HCT116 (cell line): ENCODE data around the gene PPP2R5C. TPM values are rescaled to one million over a fixed set of nuclear protein-coding genes. Genes with fewer than 3 reads are reported as not detected.

Source experiments
- ATAC-seq: fragments of 200-7000 bp; cut with Tn5 transposase; 2 replicates; pipeline ENCODE4 v1.9.1; 2020; ENCODE audit warnings: mild to moderate bottlenecking, moderate library complexity
- BruUV-seq: library from RNA; stranded (reverse); fragments of 400-500 nt; replicated peaks from 2 replicates; lab custom pipeline; 2021; lab: Mats Ljungman, UMichigan
- CTCF ChIA-PET: fragments of 300-600 bp; sonication (Branson Sonifier 250); formaldehyde crosslinking; loops from one replicate; lab custom pipeline; 2021; ENCODE audit warnings: antibody characterized with exemption; lab: Charles Lee
- POLR2A ChIA-PET: fragments of 300-600, 350-600 bp; sonication (Branson Sonifier 250); formaldehyde crosslinking; loops from one replicate; lab custom pipeline; 2021; ENCODE audit warnings: antibody characterized with exemption; lab: Charles Lee
- RAD21 ChIA-PET, 2 experiments: fragments of 300-600 bp; sonication (Branson Sonifier 250); formaldehyde crosslinking; loops; one replicate each; lab custom pipeline; 2023; ENCODE audit warnings: low total read pairs in 2 of 2; ENCODE audit not compliant: uncharacterized antibody in 2 of 2, unreplicated experiment in 2 of 2, low non-redundant PET in 1 of 2; lab: Charles Lee
- DNase-seq: peaks from one replicate; pipeline ENCODE4 v3.0.0-alpha.2; 2010; ENCODE audit warnings: low read depth, low spot score
- H2AFZ ChIP-seq: fragments of 200-600 bp; shearing (Covaris generic), sonication (generic); 2 replicates; pipeline ENCODE4 v1.6.1; 2017; ENCODE audit warnings: low read depth, mixed run types, mixed read lengths, antibody characterized with exemption, low read length; ENCODE audit not compliant: poor library complexity, severe bottlenecking
- H3K27ac ChIP-seq: 2 replicates; pipeline ENCODE4 v1.5.1; 2012; ENCODE audit warnings: low read depth, low read length
- H3K27me3 ChIP-seq: fragments of 200-600 bp; sonication (generic); 2 replicates; pipeline ENCODE4 v1.6.1; 2016; ENCODE audit warnings: mixed run types, low read length, mixed read lengths; ENCODE audit not compliant: insufficient read depth
- H3K36me3 ChIP-seq, 2 experiments: fragments of 200-500 bp in 1 of 2; fragments of 200-600 bp in 1 of 2; sonication (Bioruptor generic) in 1 of 2; sonication (generic) in 1 of 2; 2 replicates each; pipeline versions ENCODE4 v1.5.1 to v1.6.1; 2014 to 2016; ENCODE audit warnings: low read length in 2 of 2, inconsistent platforms in 1 of 2, mixed read lengths in 1 of 2, mixed run types in 1 of 2; ENCODE audit not compliant: insufficient read depth in 2 of 2, control insufficient read depth in 1 of 2
- H3K4me1 ChIP-seq, 2 experiments: fragments of 200-600 bp in 1 of 2; sonication (generic) in 1 of 2; 2 replicates each; pipeline versions ENCODE4 v1.5.1 to v1.6.1; 2012 to 2017; ENCODE audit warnings: low read length in 2 of 2, inconsistent platforms in 1 of 2, mild to moderate bottlenecking in 1 of 2, mixed read lengths in 1 of 2, mixed run types in 1 of 2, moderate library complexity in 1 of 2; ENCODE audit not compliant: insufficient read depth in 2 of 2, control insufficient read depth in 1 of 2
- H3K4me2 ChIP-seq: fragments of 200-600 bp; sonication (generic); 2 replicates; pipeline ENCODE4 v1.6.1; 2017; ENCODE audit warnings: mixed run types, low read length, mixed read lengths
- H3K4me3 ChIP-seq, 2 experiments: fragments of 200-600 bp in 1 of 2; sonication (generic) in 1 of 2; replicated peaks in 1 of 2; 2 replicates each; pipeline ENCODE4 v1.5.1; 2011 to 2016; ENCODE audit warnings: low read length in 2 of 2, control low read depth in 1 of 2, low read depth in 1 of 2, mild to moderate bottlenecking in 1 of 2, mixed read lengths in 1 of 2, mixed run types in 1 of 2
- H3K79me2 ChIP-seq: fragments of 200-600 bp; sonication (generic); 2 replicates; pipeline ENCODE4 v1.6.1; 2017; ENCODE audit warnings: mild to moderate bottlenecking, mixed run types, low read length, moderate library complexity, mixed read lengths; ENCODE audit not compliant: insufficient read depth
- H3K9ac ChIP-seq: fragments of 200-600 bp; sonication (generic); 2 replicates; pipeline ENCODE4 v1.6.1; 2016; ENCODE audit warnings: low read length, mixed read lengths
- H3K9me2 ChIP-seq: fragments of 200-600 bp; sonication (generic), shearing (Covaris generic); 2 replicates; pipeline ENCODE4 v1.6.1; 2017; ENCODE audit warnings: mixed run types, mild to moderate bottlenecking, moderate library complexity; ENCODE audit not compliant: insufficient read depth
- H3K9me3 ChIP-seq, 2 experiments: fragments of 200-500 bp in 1 of 2; fragments of 200-600 bp in 1 of 2; sonication (Bioruptor generic) in 1 of 2; sonication (generic) in 1 of 2; 2 replicates each; pipeline ENCODE4 v1.6.1; 2014 to 2017; ENCODE audit warnings: low read length in 2 of 2, mixed read lengths in 2 of 2, inconsistent platforms in 1 of 2, low read depth in 1 of 2, mild to moderate bottlenecking in 1 of 2, mixed run types in 1 of 2, moderate library complexity in 1 of 2; ENCODE audit not compliant: control insufficient read depth in 1 of 2, insufficient read depth in 1 of 2
- H4K20me1 ChIP-seq: fragments of 200-600 bp; sonication (generic), shearing (Covaris generic); 2 replicates; pipeline ENCODE4 v1.6.1; 2017; ENCODE audit warnings: mixed run types, mild to moderate bottlenecking, moderate library complexity; ENCODE audit not compliant: insufficient read depth
- ATF3 ChIP-seq: IDR thresholded peaks from 2 replicates; pipeline ENCODE4 v1.6.1; 2012
- CEBPB ChIP-seq: IDR thresholded peaks from 2 replicates; pipeline ENCODE4 v1.6.1; 2012; ENCODE audit warnings: low read depth
- CTCF ChIP-seq, 3 experiments: fragments of 200-600 bp in 1 of 3; sonication (generic) in 1 of 3; IDR thresholded peaks in 2 of 3; conservative IDR thresholded peaks in 1 of 3; 2 replicates each; pipeline ENCODE4 v1.5.1; 2012 to 2017; ENCODE audit warnings: low read depth in 2 of 3, low read length in 2 of 3, antibody characterized with exemption in 1 of 3, borderline replicate concordance in 1 of 3, control low read depth in 1 of 3, mild to moderate bottlenecking in 1 of 3, mixed read lengths in 1 of 3, mixed run types in 1 of 3, moderate library complexity in 1 of 3; ENCODE audit not compliant: insufficient read depth in 1 of 3
- EGR1 ChIP-seq: IDR thresholded peaks from 2 replicates; pipeline ENCODE4 v1.6.1; 2012; ENCODE audit warnings: low read depth
- EZH2 ChIP-seq: fragments of 200-600 bp; sonication (generic); IDR thresholded peaks from 2 replicates; pipeline ENCODE4 v1.6.1; 2017; ENCODE audit warnings: antibody characterized with exemption, mixed run types
- EZH2phosphoT487 ChIP-seq: fragments of 200-600 bp; IDR thresholded peaks from 2 replicates; pipeline ENCODE4 v1.6.1; 2018; ENCODE audit warnings: antibody characterized with exemption, borderline replicate concordance
- FOSL1 ChIP-seq: IDR thresholded peaks from 2 replicates; pipeline ENCODE4 v1.6.1; 2012; ENCODE audit warnings: low read depth
- JUND ChIP-seq: IDR thresholded peaks from 2 replicates; pipeline ENCODE4 v1.6.1; 2012
- POLR2A ChIP-seq: IDR thresholded peaks from 2 replicates; pipeline ENCODE4 v1.7.0; 2011; ENCODE audit warnings: borderline replicate concordance; ENCODE audit not compliant: insufficient read depth, insufficient read length; ENCODE audit errors: extremely low read depth
- POLR2AphosphoS5 ChIP-seq: IDR thresholded peaks from 2 replicates; pipeline ENCODE4 v1.6.1; 2011; ENCODE audit warnings: mild to moderate bottlenecking, low read depth, low read length, moderate library complexity
- RAD21 ChIP-seq: IDR thresholded peaks from 2 replicates; pipeline ENCODE4 v1.6.1; 2012; ENCODE audit warnings: low read depth, mild to moderate bottlenecking
- REST ChIP-seq: IDR thresholded peaks from 2 replicates; pipeline ENCODE4 v1.6.1; 2012; ENCODE audit warnings: low read depth
- SP1 ChIP-seq: IDR thresholded peaks from 2 replicates; pipeline ENCODE4 v1.6.1; 2012; ENCODE audit warnings: low read depth
- SRF ChIP-seq: IDR thresholded peaks from 2 replicates; pipeline ENCODE4 v1.6.1; 2012; ENCODE audit warnings: low read depth
- YY1 ChIP-seq: IDR thresholded peaks from 2 replicates; pipeline ENCODE4 v1.6.1; 2011; ENCODE audit warnings: low read length, low read depth, moderate library complexity, mild to moderate bottlenecking; ENCODE audit not compliant: insufficient replicate concordance; ENCODE audit errors: extremely low read depth
- ZBTB33 ChIP-seq: IDR thresholded peaks from 2 replicates; pipeline ENCODE4 v1.6.1; 2011; ENCODE audit warnings: mild to moderate bottlenecking, low read length, moderate library complexity; ENCODE audit not compliant: insufficient replicate concordance; ENCODE audit errors: extremely low read depth
- ZFX ChIP-seq: fragments of 450-650 bp; IDR thresholded peaks from 2 replicates; pipeline ENCODE4 v1.6.1; 2017
- ZNF274 ChIP-seq: fragments of 200-500 bp; sonication (Bioruptor generic); IDR thresholded peaks from 2 replicates; pipeline ENCODE4 v1.6.1; 2014; ENCODE audit warnings: mild to moderate bottlenecking, low read depth, low read length, inconsistent platforms
- intact Hi-C: fragments of 100-400 bp; cut with micrococcal nuclease; formaldehyde crosslinking; loops from 2 replicates; pipeline ENCODE4 v1.10.0; 2022
- total RNA-seq: library from RNA; stranded (reverse); gene quantifications from one replicate; pipeline ENCODE4 v1.2.1, GENCODE V29; 2021; ENCODE audit not compliant: unreplicated experiment

Gene PPP2R5C
- total RNA-seq, 1 experiment from 2014 or later: 117 TPM

GRCh38 chr14:101731187-101732080 lies 30.1 kb upstream of the PPP2R5C start:
- H3K4me3 ChIP-seq: peak overlapping the region; percentile 39 to 54
- H3K27me3 ChIP-seq: no peaks in the 10 kb centered on the region
- TF ChIP-seq ZFX (no peak), SP1 (peak; percentile 75), ZBTB33 (no peak), EZH2phosphoT487 (no peak), JUND (peak; percentile 72), CTCF (IDR thresholded peaks at IDR 0.05 in 2 of 3, conservative IDR thresholded peaks at IDR 0.05 in 1 of 3; ENCODE audit: borderline replicate concordance in 1 of 3, insufficient read depth in 1 of 3, low read depth in 2 of 3, low read length in 2 of 3) (no peak), YY1 (no peak), EZH2 (no peak), FOSL1 (peak; percentile 84), SRF (no peak), CEBPB (peak; percentile 81), ATF3 (no peak), ZNF274 (no peak), REST (no peak), RAD21 (peak; percentile 55), EGR1 (peak; percentile 82), POLR2AphosphoS5 (peak; percentile 64), POLR2A (no peak)

More at GRCh38 chr14:101731187-101732080, 30.1 kb upstream of the PPP2R5C start:
- Histone ChIP-seq H3K4me1 (peaks cover 21 to 49% of the 10 kb centered on the region in 2 experiments), H3K36me3 (no peaks in the 10 kb centered on the region), H2AFZ (peak overlapping the region; percentile 71), H3K27ac (peak overlapping the region; percentile 69), H3K9me2 (no peaks in the 10 kb centered on the region), H3K79me2 (no peaks in the 10 kb centered on the region), H3K9me3 (no peaks in the 10 kb centered on the region), H3K4me2 (peak overlapping the region; percentile 82), H3K9ac (peak overlapping the region; percentile 47), H4K20me1 (no peaks in the 10 kb centered on the region)
- ATAC-seq (peak; percentile 91), DNase-seq (peak; percentile 86)
- intact Hi-C loops: loop anchor here (2.0 kb wide), 1 partner anchor 217 kb away; no protein-coding TSS in a partner anchor
- ChIA-PET CTCF (interaction anchor here (1.2 to 1.4 kb wide), 2 partner anchors 29 to 40 kb away, joined by 3 to 5 read pairs; no protein-coding TSS in a partner anchor), RAD21 (interaction anchor here in 1 of 2 experiments (1.2 to 1.6 kb wide), 2 partner anchors 24 to 29 kb away, joined by 3 to 5 read pairs; no protein-coding TSS in a partner anchor), POLR2A (interaction anchor here (1.0 to 1.9 kb wide), 4 partner anchors 10 to 29 kb away, joined by 3 to 6 read pairs (median 4); no protein-coding TSS in a partner anchor)
- no TSS peak for BruUV-seq
